SK-N-SH (cell line): ENCODE measurements around the gene FAM110A.

Experiments
- EP300 ChIP-seq, 2 experiments: IDR thresholded peaks; 2 replicates each; pipeline versions ENCODE4 v1.4.0 to v1.6.1; 2012; ENCODE audit warnings: borderline replicate concordance in 1 of 2, low read depth in 1 of 2, low read length in 1 of 2
- FOXM1 ChIP-seq: IDR thresholded peaks from 2 replicates; pipeline ENCODE4 v1.4.0; 2012; ENCODE audit warnings: low read depth, mild to moderate bottlenecking
- JUND ChIP-seq: IDR thresholded peaks from 2 replicates; pipeline ENCODE4 v1.4.0; 2012
- RFX5 ChIP-seq: IDR thresholded peaks from 2 replicates; pipeline ENCODE4 v1.6.1; 2012; ENCODE audit warnings: mild to moderate bottlenecking, improper control_type of control experiment, low read length
- SIN3A ChIP-seq: IDR thresholded peaks from 2 replicates; pipeline ENCODE4 v1.6.1; 2012; ENCODE audit warnings: low read depth, mild to moderate bottlenecking, low read length, moderate library complexity, borderline replicate concordance
- TAF1 ChIP-seq: IDR thresholded peaks from 2 replicates; pipeline ENCODE4 v1.6.1; 2012; ENCODE audit warnings: low read depth, mild to moderate bottlenecking, low read length, moderate library complexity, borderline replicate concordance
- YY1 ChIP-seq: IDR thresholded peaks from 2 replicates; pipeline ENCODE4 v1.4.0; 2012; ENCODE audit warnings: low read depth, mild to moderate bottlenecking
- TF ChIP-seq, protein P1 (sequence below): fragments of 200-600 bp; sonication (generic); IDR thresholded peaks from 2 replicates; pipeline ENCODE4 v1.6.1; 2017; ENCODE audit warnings: antibody characterized with exemption, mild to moderate bottlenecking, moderate library complexity
- TF ChIP-seq, protein P2 (sequence below): IDR thresholded peaks from 2 replicates; pipeline ENCODE4 v1.4.0; 2012; ENCODE audit warnings: low read depth
- TF ChIP-seq, protein P3 (sequence below): IDR thresholded peaks from 2 replicates; pipeline ENCODE4 v1.6.1; 2012; ENCODE audit warnings: mild to moderate bottlenecking, low read depth, low read length, moderate library complexity
- TF ChIP-seq, protein P4 (sequence below): IDR thresholded peaks from 2 replicates; pipeline ENCODE4; 2012

DNA sequence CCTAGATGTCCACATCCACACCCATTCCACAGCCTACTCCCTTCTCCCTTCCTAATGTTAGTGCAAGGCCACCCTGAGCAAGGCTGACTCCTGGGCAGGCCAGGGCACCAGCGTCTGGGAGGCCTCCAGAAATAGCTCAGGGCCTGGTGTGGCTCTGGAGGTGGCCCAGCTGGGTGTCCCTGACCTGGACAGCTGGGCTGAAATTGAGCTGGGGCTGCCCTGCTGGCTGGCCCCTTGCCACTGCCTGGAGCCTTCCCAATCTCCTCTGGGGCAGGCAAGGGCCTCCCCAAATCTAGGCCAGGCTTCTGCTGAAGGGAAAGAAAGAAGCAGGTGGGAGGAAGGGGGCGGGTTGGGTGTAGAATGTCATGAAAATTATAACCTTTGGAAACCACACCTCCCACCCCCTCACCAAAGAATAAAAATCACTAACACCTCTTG lies 2.1 kb downstream of the FAM110A start:
- TF ChIP-seq, protein P1, sequence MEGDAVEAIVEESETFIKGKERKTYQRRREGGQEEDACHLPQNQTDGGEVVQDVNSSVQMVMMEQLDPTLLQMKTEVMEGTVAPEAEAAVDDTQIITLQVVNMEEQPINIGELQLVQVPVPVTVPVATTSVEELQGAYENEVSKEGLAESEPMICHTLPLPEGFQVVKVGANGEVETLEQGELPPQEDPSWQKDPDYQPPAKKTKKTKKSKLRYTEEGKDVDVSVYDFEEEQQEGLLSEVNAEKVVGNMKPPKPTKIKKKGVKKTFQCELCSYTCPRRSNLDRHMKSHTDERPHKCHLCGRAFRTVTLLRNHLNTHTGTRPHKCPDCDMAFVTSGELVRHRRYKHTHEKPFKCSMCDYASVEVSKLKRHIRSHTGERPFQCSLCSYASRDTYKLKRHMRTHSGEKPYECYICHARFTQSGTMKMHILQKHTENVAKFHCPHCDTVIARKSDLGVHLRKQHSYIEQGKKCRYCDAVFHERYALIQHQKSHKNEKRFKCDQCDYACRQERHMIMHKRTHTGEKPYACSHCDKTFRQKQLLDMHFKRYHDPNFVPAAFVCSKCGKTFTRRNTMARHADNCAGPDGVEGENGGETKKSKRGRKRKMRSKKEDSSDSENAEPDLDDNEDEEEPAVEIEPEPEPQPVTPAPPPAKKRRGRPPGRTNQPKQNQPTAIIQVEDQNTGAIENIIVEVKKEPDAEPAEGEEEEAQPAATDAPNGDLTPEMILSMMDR: no peak
- TF ChIP-seq EP300 (IDR thresholded peaks at IDR 0.05; ENCODE audit: borderline replicate concordance in 1 of 2, low read depth in 1 of 2, low read length in 1 of 2) (no peak), RFX5 (no peak), FOXM1 (no peak), YY1 (no peak), JUND (no peak), TAF1 (no peak), SIN3A (no peak)
- TF ChIP-seq, protein P2, sequence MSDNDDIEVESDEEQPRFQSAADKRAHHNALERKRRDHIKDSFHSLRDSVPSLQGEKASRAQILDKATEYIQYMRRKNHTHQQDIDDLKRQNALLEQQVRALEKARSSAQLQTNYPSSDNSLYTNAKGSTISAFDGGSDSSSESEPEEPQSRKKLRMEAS: no peak
- TF ChIP-seq, protein P3, sequence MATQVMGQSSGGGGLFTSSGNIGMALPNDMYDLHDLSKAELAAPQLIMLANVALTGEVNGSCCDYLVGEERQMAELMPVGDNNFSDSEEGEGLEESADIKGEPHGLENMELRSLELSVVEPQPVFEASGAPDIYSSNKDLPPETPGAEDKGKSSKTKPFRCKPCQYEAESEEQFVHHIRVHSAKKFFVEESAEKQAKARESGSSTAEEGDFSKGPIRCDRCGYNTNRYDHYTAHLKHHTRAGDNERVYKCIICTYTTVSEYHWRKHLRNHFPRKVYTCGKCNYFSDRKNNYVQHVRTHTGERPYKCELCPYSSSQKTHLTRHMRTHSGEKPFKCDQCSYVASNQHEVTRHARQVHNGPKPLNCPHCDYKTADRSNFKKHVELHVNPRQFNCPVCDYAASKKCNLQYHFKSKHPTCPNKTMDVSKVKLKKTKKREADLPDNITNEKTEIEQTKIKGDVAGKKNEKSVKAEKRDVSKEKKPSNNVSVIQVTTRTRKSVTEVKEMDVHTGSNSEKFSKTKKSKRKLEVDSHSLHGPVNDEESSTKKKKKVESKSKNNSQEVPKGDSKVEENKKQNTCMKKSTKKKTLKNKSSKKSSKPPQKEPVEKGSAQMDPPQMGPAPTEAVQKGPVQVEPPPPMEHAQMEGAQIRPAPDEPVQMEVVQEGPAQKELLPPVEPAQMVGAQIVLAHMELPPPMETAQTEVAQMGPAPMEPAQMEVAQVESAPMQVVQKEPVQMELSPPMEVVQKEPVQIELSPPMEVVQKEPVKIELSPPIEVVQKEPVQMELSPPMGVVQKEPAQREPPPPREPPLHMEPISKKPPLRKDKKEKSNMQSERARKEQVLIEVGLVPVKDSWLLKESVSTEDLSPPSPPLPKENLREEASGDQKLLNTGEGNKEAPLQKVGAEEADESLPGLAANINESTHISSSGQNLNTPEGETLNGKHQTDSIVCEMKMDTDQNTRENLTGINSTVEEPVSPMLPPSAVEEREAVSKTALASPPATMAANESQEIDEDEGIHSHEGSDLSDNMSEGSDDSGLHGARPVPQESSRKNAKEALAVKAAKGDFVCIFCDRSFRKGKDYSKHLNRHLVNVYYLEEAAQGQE: no peak
- TF ChIP-seq, protein P4, sequence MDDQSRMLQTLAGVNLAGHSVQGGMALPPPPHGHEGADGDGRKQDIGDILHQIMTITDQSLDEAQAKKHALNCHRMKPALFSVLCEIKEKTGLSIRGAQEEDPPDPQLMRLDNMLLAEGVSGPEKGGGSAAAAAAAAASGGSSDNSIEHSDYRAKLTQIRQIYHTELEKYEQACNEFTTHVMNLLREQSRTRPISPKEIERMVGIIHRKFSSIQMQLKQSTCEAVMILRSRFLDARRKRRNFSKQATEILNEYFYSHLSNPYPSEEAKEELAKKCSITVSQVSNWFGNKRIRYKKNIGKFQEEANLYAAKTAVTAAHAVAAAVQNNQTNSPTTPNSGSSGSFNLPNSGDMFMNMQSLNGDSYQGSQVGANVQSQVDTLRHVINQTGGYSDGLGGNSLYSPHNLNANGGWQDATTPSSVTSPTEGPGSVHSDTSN: no peak
